Measurements from ENCODE around the gene MLLT6.
A peak's percentile ranks its signal among the peaks of the same experiment; 100 is the strongest.

MLLT6 gene

GRCh38 chr17:38704606-38705522 is at the start of gene MLLT6:
Gene MLLT6 (plus strand): TSS chr17:38705273. CDS start chr17:38705633, 360 bp downstream.
- DNase-seq, result peak; percentile 64 to 94 (median 86)
- intact Hi-C loops (cut with DNase I), result no loop called here

GRCh38 chr17:38656959-38657823 is 47.9 kb upstream of the MLLT6 start:
- DNase-seq, result peak; percentile 58 to 96 (median 83)
- intact Hi-C loops (cut with DNase I), result loop anchor here (5.0 kb wide), 1 partner anchor 50 kb away; the partner anchor contains the start of gene SRCIN1

GRCh38 chr17:38657824-38658740 is 47.0 kb upstream of the MLLT6 start:
- DNase-seq, result peak in 3 of 42 donors; percentile 15 to 33 (median 19)
- intact Hi-C loops (cut with DNase I), result loop anchor here (5.0 kb wide), 1 partner anchor 51 kb away; the partner anchor contains the start of gene SRCIN1

GRCh38 chr17:38658741-38659345 is 46.2 kb upstream of the MLLT6 start:
- intact Hi-C loops (cut with DNase I), result loop anchor here (5.0 kb wide), 1 partner anchor 52 kb away; the partner anchor contains the start of gene SRCIN1
- DNase-seq, result peak in 35 of 42 donors; percentile 26 to 74 (median 48)

GRCh38 chr17:38659415-38659814 is 45.7 kb upstream of the MLLT6 start:
- intact Hi-C loops (cut with DNase I), result loop anchor here (5.0 kb wide), 1 partner anchor 52 kb away; the partner anchor contains the start of gene SRCIN1
- peak in 1 of 42 donors; percentile 6 for DNase-seq

DNA sequence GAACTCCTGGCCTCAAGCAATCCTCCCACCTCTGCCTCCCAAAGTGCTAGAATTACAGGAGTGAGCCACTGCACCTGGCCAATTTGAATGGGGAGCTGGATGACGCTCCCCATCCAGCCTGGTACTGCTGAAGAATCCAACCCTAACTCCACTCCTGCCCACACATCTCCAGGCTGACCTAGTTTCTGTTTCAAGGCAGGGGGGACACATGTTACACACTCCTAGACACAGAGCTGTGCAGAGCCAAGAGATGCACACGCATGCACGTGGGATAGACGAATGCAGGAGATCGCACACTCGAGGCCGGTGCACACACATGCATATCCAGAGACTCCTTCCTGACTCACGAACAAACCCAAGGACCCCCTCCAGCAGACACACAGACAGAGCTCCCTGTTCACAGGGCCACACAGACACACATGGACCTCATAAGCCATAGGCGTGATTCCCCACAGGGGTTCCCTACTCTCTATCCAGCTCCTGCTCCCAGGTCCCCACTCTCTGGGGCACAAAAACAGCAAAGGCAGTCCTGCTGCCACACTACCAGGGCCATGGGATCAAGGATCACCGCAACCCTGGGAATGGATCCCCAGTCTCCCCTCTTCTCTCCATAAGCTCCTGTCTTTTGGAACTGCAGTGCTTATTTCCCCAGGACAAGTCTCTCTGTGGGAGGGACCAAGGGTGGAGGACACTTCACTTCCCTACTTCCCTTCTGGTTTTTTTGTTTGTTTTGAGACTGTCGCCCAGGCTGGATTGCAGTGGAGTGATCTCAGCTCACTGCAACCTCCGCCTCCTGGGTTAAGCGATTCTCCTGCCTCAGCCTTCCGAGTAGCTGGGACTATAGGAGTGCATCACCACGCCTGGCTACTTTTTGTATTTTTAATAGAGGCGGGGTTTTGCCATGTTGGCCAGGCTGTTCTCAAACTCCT is 44.7 kb upstream of the MLLT6 start:
- intact Hi-C loops (cut with DNase I), result loop anchor here (10.0 kb wide), 1 partner anchor 146 kb away; no protein-coding TSS in a partner anchor
- peak in 3 of 42 donors; percentile 14 to 26 (median 15) for DNase-seq

GRCh38 chr17:38663125-38663751 is 41.8 kb upstream of the MLLT6 start:
- peak; percentile 66 to 91 (median 82) for DNase-seq
- intact Hi-C loops (cut with DNase I), result loop anchor here (10.0 kb wide), 1 partner anchor 148 kb away; no protein-coding TSS in a partner anchor

DNA sequence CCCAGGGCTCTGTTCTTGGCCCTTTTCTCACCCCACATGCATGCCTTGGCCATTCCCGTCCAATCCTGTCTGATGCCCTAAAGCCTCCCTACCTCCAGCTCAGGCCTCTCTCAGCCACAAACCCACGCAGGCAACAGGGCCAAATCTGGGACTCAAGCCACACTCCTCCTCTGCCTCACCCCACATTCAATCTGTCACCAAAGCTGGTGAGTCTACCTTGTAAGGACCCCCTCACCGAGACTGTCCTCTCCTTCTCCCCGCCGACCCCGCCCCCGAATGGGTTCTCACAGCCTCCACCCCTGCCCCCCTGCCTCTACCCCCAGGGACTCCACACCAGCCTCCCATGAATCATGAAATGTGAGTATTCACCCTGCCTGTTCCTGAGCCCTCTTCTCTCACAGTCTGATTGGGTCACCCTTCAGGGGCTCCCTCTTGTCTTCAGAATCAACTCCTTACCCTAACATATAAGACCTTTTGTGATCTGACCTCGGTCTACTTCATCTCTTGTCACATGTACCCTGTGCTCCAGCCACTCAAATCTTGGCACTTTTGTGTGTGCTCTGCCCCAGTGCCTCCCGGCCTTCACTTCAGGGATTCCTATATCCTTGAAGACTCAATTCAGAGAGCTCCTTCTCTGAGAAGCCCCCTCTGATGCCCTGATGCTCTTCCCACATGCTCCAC is 41.0 kb upstream of the MLLT6 start:
- DNase-seq, result no peak
- intact Hi-C loops (cut with DNase I), result loop anchor here (2.0 to 10.0 kb wide), 2 partner anchors 105 to 149 kb away; no protein-coding TSS in a partner anchor

- DNase-seq, result peak; percentile 43 to 88 (median 74)
- intact Hi-C loops (cut with DNase I), result loop anchor here (5.0 to 10.0 kb wide), 2 partner anchors 152 to 175 kb away; no protein-coding TSS in a partner anchor
These were observed 37.8 kb upstream of the MLLT6 start for GRCh38 chr17:38667099-38667786.

GRCh38 chr17:38667787-38668122 is 37.3 kb upstream of the MLLT6 start:
- DNase-seq, result no peak
- intact Hi-C loops (cut with DNase I), result loop anchor here (5.0 to 10.0 kb wide), 2 partner anchors 153 to 175 kb away; no protein-coding TSS in a partner anchor

GRCh38 chr17:38669520-38669919 is 35.6 kb upstream of the MLLT6 start:
- intact Hi-C loops (cut with DNase I), result loop anchor here (5.0 to 10.0 kb wide), 2 partner anchors 155 to 177 kb away; no protein-coding TSS in a partner anchor

DNA sequence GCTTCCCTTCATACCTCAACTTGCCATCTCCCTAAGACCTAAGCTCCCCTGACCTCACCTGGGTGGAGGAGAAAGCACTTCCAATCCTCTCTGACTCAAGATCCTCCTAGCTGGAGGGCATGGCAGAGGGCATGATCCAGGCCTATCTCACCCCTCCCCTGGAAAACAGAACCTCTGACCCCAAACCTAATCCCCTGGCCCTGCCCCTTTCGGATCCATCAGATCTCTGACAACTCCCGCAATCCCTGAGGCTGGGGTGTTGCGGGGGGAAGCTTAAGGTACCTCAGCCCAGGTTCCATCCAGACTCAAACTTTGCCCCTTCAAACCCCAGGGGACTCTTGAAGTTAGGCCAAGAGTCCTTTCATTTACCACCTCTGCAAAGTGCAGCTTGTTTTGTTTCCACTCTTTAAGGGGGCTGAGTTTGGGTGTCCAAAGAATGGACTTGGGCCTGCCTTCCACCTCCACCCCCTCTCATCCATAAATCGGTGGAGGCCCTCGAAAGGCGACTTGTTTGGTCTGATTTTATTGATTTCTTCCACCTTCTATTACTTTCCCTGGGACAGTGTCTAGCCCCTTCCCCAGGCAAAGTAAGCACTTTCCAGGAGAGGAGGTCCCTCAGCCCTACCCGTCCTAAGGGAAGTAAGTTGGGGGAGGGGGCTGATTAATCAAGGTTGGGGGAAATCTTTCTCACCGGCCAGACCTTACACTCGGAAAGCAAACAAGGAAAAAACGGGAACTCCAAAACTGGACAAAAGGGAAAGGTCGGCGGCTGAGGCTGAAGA is 32.9 kb upstream of the MLLT6 start:
- intact Hi-C loops (cut with DNase I), result no loop called here
- no peak for DNase-seq

More at GRCh38 chr17:38669520-38669919, 35.6 kb upstream of the MLLT6 start:
- DNase-seq, result no peak

- DNase-seq, result no peak
- intact Hi-C loops (cut with DNase I), result no loop called here
These were observed 32.0 kb upstream of the MLLT6 start for GRCh38 chr17:38672788-38673706.
